NOMO-1 treated with dmso at 0.1 percent for 144 hours (cell line): ENCODE measurements around the gene GRIPAP1.
"Not testable (repeated sequence)": the region's sequence is repeated elsewhere in the genome, so short reads cannot be mapped to it uniquely, and the experiment has no call there.

Experiments used
- DNase-seq: peaks from one replicate; lab custom pipeline; 2025; ENCODE audit not compliant: unreplicated experiment; lab: John Stamatoyannopoulos, UW

GRIPAP1 gene

DNA sequence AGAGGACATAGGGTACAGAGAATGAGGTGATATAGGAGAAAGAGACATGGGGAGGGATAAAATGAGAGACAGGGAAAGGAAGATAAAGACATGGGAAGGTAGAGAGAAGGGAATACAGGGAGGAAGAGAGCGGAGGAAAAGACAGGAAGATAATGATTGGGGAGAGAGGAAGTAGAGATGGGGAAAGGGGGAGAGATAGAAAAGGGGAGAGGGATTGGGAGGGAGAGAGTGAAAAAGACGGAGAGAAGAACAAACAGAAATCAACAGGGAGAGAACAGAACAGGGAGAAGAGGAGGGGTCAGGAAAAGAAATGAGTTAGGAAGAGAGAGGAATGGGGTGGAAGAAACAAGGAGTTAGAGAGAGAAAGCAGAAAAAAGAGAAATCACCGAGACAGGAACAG lies 4.6 kb downstream of the GRIPAP1 start:
- DNase-seq = no peak

DNA sequence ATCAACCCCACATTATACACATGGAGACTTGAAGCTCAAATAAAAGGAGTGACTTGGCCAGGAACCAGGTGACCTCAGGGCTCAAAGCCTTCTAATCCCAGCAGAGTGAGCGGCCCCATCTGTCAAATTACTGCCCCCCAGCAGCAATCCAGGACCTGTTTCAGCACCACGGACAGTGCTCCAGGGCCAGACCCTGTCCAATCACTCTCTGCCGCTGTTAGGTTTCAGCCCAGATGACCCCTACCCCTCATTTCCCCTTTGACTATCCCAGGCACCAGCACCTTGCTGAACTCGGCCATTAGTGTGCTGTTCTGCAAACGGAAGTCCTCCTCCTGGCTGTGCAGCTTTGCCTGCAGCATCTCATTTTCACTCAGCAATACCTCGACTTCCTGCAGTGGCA lies 5.1 kb downstream of the GRIPAP1 start:
- DNase-seq = no peak

DNA sequence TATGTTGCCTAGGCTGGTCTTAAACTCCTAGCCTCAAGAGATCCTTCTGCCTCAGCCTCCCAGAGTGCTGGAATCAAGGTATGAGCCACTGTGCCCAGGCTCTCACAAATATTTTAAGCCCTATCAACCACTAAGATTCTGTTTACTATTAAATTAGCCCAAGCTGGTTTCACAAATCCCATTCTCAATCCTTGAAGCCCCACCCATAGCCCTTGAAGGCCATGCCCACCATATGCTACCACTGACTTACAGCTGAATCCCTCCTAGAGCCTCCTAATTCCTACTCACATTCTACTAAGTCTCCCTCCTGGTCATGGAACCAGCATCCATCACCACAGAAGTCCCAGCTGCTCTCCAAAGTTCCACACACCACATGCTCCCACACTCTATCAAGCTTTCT lies 9.7 kb downstream of the GRIPAP1 start:
- DNase-seq = no peak

DNA sequence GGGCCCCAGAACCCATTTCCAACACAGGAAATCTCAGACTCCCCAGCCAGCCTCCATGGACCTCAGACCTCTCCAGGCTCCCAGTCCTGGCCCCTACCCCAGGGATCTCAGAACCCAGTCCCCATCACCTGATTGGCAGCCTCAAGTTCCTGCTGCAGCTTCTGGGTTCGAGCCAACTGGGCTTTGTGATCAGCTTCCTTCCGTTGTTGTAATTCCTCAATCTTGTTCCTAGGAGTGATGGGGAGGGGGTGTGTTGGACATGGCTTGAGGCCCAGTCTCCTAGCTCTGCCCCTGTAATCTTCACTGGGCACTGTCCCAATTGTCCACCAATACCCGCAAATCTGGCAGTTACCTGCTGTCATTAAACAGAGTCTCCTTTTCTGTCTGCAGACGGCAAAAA lies 12.6 kb downstream of the GRIPAP1 start:
- no peak for DNase-seq

DNA sequence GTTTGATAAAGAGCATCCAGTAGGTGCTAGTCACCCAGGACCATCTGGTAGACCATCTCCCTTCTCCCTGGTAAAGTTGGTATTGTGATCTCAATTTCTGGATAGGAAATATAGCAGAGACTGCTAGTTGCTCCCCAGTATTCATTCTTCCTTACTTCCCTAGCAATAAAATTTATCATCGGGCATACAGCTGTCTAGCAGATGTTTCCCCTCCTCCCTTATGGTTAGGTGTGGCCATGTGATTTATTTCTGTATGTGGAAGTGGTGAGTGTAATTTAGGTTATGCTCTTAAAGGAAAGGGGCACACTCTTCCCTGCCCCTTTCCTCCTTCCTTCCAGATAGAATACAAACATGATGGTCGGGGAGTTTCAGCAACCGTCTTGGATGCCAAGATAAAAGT lies 18.2 kb downstream of the GRIPAP1 start:
- DNase-seq = no peak

DNA sequence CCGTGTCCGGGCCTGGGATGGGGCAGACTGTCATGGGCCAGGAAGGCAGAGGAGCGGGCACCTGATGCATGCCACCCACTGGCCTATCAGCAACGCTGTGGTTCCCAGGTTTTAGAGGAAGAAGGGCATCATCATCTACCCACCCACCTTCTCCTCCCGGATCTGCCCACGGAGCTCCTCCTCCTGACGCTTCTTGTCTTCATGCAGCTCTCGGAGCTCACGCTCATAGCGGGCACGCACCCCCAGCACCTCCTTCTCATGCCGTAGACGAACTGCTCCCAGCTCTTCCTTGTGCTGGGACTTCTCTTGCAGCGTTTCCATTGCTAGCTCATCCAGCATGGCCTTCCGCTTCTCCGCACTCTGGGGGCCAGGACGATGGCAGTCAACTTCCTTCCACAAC lies 19.0 kb downstream of the GRIPAP1 start:
- no peak for DNase-seq

DNA sequence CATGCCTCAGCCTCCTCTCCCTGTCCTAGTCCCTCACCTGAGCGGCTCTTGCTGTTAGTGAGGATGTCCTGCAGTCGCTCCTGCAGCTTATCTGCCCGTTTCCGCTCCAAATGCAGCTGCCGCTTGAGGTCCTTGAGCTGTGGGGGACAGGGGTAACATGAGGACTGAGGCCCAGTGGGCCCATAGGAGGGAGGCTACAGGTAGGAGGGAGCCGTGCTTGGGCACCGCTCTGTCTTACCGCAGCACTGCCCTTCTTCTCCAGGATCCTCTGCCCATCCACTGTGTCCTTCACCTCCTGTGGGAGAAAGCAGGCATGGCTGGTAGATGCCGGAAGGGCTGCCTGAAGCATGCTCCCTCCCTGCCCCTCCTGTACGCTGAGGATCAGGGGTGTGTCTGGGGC lies 20.9 kb downstream of the GRIPAP1 start:
- no peak for DNase-seq

DNA sequence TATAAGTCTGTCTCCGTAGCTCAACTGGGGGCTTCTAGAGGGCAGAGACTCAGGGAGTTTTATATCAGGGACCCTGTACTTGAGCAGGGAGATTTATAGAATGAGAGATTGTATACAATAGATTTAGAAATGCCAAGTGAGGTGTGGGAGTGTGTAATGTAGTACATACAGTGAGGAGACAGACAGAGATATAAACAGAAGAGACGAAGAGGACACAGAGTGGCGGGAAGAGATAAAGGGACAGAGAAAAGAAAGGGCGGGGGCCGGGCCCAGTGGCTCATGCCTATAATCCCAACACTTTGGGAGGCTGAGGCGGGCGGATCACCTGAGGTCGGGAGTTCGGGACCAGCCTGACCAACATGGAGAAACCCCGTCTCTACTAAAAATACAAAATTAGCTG lies 21.7 kb downstream of the GRIPAP1 start:
- not testable (repeated sequence) for DNase-seq

DNA sequence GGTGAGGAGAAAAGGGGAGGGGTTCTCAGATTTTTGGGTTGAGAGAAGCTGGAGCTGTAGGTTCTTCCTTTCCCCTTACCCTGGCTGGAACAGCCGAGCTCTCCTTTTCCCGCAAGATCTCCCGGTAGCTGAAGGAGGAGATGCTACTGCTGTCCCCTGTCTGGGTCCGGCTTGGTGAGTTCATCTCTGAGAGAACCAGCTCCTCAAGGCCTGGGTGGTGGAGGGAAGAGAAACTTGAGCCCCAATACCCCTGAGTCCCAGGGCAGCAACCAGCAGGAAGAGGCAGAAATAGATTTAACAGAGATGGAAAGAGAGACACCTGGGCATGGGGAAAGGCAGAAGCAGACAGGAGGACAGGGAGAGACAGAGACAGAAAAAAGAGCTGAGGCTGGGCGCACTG lies 23.8 kb downstream of the GRIPAP1 start:
- DNase-seq = no peak

DNA sequence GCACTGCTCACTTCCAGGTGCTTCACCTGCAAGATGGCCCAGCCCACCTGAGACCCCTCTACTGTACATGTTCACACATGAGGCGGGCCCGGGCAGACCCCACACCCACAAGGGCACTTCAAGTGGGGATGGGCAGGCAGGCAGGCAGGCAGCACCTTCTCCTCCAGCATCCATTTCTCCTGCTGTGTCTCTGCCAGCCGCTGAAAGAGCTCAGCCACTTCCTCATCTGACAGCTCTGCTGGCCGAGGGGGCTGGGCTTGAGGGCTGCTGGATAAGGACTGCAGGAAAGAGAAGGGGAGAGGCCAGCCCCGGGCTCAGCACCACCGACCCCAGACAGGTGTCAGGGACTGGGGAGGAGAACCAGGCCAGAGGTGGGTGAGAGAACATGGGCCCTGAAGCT lies 26.0 kb downstream of the GRIPAP1 start:
- DNase-seq = no peak

DNA sequence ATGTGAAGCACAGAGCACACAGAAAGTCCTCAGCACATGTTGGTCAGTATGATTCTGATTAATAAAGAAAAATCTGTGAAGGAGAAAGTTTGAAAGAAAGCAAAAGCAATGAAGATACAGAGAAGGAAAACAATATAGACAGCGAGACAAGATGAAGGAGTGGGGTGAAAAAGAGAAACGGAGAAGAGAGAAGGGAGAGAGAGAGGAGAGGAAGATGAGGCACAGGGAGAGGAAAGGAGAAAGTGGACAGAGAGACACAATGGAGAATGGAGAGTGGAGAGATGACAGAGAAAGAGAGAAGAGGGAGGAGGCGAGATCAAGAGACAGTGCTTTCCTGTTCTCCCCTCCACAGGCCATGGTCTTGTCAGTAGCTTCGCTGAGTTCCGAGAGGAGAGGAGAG lies 26.5 kb downstream of the GRIPAP1 start:
- no peak for DNase-seq

DNA sequence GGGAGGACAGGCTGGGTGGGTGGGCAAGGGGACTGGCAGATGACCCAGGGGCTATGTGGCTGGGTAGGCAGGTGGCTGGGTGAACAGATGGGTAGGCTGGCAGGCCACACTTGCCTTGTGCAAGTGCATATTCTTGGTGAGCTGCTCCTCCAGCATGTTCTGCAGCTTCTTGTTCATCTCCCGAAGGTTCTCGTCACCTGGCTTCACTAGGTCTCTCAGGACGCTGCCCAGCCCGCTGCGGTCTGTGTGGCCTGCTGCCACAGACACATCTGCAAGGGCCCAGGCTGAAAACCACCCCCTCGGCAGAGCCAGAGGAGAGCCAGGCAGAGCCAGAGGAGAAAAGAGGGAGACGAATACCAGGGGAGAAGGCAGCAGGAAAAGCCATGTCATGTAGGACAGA lies 27.0 kb downstream of the GRIPAP1 start:
- DNase-seq = no peak

DNA sequence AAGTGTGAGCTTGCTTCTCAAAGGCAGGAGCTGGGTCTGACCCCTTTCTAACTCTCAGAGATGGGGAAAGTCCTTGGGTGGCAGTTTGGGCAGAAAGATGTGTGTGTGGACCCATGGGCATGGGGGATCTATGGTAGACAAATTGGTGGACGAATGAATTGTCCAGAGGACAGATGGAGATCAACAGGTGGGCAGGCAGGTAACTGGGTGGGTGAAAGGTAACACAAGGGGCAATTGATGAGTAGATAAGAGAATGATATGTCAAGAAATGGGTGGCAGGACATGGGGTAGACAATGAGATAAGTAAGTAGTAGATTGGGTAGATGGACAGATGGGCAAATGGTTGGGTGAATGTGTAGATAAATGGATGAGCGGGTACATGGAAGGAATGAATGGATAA lies 27.5 kb downstream of the GRIPAP1 start:
- no peak for DNase-seq

DNA sequence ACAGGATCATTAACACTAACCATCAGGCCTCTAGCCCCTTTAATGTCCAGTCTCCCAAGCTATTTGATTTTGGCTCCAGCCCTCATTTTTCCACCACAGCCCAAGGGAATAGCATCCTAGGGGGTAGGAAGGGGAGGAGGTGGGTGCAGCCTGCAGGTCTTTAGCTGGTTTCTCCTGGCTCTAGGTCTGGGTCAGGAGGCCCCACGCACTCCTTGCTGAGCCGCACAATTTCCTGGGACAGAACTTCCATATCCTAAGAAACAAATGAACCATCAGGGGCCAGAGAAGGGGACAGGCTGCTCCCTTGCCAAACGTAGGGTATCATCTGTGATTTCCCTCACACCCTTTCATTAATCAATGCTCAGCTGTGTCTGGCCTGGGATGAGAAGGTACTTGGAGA lies 28.0 kb downstream of the GRIPAP1 start:
- DNase-seq = no peak

DNA sequence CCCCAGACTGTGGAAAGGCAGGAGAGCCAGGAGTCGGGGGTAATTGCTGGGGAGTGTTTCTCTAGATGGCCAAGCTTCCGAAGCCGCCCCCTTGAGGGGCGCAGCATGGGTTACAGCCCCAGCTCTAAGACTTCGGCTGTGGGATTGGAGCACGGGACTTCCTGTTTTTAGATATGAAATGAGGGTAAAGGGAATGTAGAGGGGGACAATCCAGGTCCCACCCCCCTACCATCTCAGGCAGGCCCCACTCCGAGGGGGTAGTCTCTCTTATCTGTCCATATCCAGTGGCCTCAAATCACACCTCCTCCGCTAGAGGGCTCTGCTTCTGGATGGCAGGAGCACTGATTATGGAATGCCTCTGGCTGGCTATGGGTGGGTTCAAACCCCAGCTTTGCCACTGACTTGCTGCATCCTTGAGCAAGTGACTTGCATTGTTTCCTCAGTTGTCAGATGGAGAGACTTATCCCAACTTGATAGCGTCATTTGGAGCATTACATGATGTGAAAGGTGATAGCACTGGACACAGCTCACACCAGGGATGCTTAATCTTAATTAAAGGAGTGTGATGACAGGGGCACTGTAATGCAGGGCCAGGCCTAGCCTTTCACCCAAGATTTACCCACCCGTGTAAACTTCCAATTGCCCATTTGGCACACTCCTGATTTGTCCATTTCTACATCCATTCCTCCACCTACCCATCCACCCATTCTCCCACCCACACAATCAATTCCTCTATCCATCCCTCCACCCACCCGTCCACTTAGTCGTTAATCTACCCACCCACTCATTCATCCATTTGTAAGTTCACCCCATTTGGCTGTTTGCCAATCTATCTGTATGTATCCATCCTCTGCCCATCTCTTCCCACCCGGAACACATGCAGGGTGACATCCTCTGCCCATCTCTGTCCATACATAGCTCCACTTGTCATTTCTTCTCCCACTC lies 29.6 kb downstream of the GRIPAP1 start:
- DNase-seq = no peak

DNA sequence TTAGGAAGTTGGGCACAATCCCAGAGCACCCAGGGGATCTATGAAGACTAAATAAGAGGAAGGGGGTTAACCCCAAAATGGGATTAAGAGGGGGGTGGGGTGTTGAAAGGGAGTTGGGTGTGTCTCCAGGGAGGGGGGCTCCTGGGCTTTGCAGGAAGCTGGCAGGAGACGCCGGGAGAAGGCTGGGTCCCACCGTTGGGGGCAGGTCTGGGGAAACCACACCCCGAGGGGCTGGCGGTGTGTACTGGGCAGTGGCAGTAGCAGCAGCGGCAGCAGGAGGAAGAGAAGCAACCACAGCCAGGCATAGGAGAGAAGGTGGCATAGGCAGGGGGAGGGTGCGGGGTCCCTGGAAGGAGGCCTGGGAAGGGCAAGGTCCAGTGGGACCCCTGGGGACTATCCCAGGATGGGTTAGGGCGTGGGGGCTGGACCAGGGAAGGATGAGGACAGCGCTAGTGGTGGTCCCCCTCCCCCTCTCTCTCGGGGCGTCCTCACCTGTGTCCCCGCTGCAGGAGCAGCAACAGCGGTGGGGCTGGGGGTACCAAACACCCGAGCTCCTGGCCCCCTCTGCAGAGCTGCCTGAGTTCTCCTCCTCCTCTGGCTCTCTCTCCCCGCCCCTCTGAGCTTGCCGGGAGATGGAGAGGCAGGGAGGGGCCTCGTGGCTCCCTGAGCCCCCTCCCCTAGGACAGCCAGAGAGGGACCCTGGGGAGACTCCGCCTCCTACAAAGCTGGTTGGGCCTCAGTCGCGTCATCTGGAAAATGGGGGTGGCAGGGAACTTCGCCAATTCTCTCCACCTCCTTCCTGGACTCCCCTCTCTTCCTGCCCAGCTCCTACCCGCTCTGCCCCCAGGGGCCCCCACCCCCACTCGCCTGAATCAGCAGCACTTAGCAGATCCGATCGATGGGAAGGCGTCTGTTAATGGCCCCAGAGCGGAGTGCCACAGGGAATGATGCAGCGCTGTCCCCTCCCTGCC lies 30.5 kb downstream of the GRIPAP1 start, which contains the start of gene KCND1:
Gene KCND1, minus strand, starts transcription at position 596 of the 971 bp plus-strand sequence. CDS start 1,573 bp downstream, outside the sequence.
- DNase-seq = no peak

DNA sequence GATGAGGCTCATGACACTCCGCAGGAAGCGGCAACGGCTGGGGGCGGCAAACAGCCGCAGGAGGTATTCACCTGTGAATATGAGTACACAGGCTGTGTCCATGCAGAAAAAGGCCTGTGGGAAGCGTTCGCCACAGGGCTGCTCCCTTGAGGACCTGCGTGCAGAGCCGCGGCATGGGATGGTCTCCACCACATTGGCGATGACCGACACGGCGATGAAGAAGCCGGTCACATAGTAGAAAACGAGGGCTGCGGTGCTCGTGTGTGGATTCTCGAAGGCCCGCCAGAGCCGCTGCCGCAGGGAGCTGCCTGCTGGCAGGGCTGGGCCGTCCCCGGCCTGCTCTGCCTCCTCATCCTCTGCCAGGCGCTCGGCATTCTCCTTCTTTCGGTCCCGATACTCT lies 32.6 kb downstream of the GRIPAP1 start:
- DNase-seq = no peak

DNA sequence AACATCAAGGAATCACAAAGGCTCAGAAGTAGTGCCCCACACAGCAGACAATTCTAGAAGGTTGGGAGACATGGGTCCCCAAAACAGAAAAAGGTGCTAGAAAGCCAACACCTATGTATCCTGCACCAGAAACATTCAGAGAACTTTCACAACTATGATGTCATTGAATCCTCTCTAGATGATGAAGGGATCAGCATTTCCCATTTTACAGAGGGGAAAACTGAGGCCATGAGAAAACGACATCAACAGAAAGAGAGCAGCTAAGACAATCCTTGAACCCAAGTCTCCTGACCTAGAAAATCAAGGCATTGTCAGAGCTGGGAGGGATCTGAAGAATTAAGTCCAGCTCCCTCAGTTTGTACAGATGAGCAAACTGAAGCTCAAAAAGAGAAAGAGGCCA lies 33.7 kb downstream of the GRIPAP1 start:
- DNase-seq = no peak

DNA sequence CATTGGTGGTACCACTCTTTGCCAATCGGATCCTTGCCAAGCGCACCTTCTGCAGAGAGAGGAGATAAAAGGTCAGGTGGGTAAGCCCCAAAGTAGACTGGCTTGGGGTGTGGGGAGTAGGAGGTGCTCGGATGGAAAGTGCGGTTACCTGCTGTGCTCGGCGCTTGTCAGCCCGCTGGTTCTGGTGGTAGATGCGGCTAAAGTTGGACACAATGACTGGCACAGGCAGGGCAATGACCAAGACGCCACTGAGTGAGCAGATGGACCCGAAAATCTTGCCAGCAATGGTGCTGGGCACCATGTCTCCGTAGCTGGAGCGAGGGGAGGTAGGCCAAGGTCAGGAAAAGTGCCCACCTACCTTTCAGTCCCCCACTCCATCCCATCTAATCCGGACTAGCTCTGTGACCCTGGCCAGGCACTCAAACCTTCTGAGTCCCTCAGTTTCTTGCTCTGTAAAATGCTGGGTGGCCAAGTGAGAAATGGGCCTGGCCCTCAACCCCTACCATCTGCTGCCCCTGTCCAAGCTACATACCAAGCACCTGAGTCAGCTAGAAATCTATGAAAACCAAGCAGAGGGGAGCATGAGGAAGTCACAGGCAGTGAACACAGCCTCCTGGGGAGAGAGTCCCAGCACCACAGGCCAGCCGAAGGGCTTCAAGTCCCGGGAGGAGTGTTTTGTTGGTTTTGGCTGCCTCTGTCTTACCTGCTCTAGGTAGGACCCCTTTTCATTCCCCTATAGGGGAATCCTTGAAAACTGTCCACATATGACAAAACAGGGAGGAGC lies 35.1 kb downstream of the GRIPAP1 start:
- DNase-seq = no peak

DNA sequence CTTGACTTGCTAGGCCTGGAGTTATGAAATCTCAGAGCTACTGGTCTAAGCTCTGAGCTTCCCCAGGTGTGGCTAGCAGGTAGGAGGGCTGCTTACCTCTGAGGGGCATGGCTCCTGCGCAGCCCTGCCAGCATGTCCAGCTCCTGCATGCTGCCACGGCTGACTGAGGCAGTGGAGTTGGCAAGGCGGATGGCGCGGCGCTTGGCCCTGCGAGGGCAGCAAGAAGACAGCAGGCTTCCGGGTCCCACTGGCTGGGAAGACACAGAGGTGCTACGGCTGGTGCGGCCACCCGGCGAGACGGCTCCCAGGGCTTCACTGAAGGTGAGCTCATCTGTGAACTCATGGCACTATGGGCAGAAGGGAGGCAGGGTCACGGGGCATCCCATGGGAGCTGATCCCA lies 36.1 kb downstream of the GRIPAP1 start:
- no peak for DNase-seq

DNA sequence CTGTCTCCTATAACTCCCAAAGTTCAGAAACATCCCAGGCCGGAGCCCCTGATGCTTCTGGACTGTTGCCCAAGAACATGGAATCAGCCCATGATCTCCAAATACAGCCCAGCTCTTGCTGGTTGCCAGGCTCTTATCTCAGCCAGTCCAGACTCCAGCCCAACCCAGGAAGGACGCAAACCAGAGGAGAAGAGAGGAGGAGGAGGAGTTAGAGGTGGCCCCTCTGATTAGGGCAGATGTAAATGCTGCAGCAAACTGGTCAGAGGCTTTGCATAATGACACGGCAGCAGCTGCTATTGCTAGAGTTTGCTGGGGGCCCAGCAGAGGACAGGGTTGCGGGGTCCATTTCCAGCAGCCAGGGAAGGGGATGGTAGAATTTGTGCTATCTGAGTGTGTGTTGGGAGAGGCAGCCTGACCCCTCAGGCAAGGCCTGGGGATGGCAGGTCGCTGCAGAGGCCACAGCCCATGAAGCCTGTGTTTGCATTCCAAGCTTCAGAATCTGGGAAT lies 40.4 kb downstream of the GRIPAP1 start:
- DNase-seq = no peak
